Right lung (tissue), 10 donors: ENCODE data around the gene EIF2S3B. TPM values are rescaled to one million over a fixed set of nuclear protein-coding genes. Genes with fewer than 3 reads are reported as not detected.
"Not testable (repeated sequence)": the region's sequence is repeated elsewhere in the genome, so short reads cannot be mapped to it uniquely, and the experiment has no call there.

Experiments used
- DNase-seq, 2 donors: peaks; one replicate each; pipeline ENCODE4 v3.0.0-alpha.2; 2013
- long read RNA-seq, 8 donors: transcript quantifications; one replicate each; lab custom pipeline, GENCODE V29; 2026
- polyA plus RNA-seq, 5 donors: library from polyadenylated mRNA; unstranded; fragments of 120-200 nt; gene quantifications; one replicate each; pipeline versions ENCODE4 v1.2.1 to v1.2.3, GENCODE V29; 2013; ENCODE audit warnings: inconsistent platforms in 1 of 5, low replicate concordance in 1 of 5; ENCODE audit not compliant: insufficient read length in 5 of 5, insufficient read depth in 1 of 5

EIF2S3B gene
- polyA plus RNA-seq = 10 to 100 TPM in 2 of 5 donors, 1 to 10 TPM in 3; 1.3 to 12.3 (median 3.8) TPM
- long read RNA-seq, donor 1 = 0 reads
- long read RNA-seq, donor 2 = 0 reads
- long read RNA-seq, donor 3 = 0 reads
- long read RNA-seq, donor 4, partial matches to known transcripts = 0 of 1 reads
- long read RNA-seq, donor 4, other reads (novel, unspliced or antisense) = 0 of 1 reads
- long read RNA-seq, donor 5 = 0 reads
- long read RNA-seq, donor 6 = 0 reads
- long read RNA-seq, donor 7 = 0 reads
- long read RNA-seq, donor 8 = 0 reads

DNA sequence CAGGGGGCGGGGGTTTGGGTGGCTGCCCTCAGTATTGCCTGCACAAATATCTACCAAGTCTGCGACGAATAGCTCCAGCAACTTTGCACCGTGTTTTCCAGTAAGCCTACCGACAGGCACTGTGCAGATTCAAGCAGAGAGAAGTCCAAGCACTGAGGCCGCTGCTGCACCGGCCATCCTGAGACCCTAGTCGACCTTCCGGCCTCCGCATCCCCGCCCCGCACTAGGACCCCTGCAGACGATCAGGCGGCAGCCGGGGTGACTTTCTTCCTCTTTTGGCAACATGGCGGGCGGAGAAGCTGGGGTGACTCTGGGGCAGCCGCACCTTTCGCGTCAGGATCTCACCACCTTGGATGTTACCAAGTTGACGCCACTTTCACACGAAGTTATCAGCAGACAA is at the start of gene EIF2S3B:
EIF2S3B (plus strand) TSS at position 271 of the 400 bp plus-strand sequence; CDS start at position 284, 13 bp downstream.
- no peak for DNase-seq

DNA sequence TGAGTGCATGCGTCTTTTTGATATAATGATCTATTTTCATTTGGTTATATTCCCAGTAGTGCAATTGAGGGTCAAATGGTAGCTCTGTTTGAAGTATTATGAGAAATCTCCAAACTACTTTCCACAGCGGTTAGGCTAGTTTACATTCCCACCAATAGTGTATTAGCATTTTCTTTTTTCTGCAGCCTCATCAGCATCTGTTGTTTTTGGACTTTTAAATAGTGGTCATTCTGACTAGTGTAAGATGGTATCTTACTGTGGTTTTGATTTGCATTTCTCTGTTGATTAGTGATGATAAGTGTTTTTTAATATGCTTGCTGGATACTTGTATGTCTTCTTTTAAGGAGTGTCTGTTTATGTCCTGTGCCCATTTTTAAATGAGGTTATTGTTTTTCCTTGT is 48.8 kb upstream of the EIF2S3B start:
- no peak for DNase-seq

DNA sequence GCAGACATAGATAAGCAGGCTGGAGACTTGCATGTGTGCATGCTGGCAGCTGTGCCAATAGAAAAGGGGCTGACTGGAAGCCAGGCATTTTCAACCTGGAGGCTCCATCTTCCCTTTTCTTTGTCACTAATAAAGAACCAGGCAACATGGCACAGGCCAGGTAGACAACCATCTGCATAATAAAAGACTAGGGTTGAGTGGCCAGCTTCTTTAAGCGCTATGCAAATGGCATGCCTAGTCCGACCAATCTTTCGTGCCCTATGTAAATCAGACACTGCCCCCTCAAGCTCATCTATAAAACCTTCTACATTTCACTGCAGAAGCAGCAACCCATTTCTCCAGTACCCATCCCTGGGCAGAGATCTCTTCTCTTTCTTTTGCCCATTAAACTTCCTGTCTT is 47.9 kb upstream of the EIF2S3B start:
- DNase-seq = no peak

DNA sequence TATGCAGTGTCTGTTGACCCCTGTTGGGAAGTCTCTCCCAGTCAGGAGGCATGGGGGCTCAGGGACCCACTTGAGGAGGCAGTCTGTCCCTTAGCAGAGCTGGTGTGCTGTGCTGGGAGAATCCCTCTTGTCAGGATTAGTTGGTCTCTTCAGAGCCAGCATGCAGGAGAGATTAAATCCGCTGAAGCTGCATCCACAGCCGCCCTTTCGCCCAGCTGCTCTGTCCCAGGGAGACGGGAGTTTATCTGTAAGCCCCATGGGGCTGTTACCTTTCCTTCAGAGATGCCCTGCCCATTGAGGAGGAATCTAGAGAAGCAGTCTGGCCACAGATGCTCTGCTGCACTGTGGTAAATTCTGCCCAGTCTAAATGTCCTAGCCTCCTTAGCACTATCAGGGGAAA is 39.4 kb upstream of the EIF2S3B start:
- DNase-seq = no peak

GRCh38 chr12:10469701-10470100 is 36.0 kb upstream of the EIF2S3B start:
- DNase-seq = no peak

DNA sequence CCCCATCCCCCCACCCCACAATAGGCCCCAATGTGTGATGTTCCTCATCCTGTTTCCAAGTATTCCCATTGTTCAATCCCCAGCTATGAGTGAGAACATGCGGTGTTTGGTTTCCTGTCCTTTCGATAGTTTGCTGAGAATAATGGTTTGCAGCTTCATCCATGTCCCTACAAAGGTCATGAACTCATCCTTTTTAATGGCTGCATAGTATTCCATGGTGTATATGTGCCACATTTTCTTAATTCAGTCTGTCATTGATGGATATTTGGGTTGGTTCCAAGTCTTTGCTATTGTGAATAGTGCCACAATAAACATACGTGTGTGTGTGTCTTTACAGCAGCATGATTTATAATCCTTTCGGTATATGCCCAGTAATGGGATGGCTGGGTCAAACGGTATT is 32.9 kb upstream of the EIF2S3B start:
- DNase-seq = not testable (repeated sequence)

GRCh38 chr12:10481901-10482300 is 23.8 kb upstream of the EIF2S3B start:
- DNase-seq = not testable (repeated sequence)

GRCh38 chr12:10487328-10487727 is 18.4 kb upstream of the EIF2S3B start:
- not testable (repeated sequence) for DNase-seq

DNA sequence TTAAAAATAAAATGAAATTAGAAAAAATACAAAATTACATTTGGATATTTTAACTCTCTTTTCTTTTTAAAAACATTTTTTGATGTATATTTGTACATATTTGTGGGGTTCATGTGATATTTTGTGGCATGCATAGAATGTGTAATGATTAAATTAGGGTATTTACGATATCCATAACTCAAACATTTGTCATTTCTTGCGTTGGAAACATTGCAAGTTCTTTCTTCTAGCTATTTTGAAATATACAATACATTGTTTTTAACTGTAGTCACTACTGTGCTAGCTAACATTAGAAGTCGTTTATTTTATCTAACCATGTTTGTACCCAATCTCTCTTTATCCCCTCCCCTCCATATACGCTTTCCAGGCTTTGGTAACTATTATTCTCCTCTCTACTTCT is 13.9 kb upstream of the EIF2S3B start:
- no peak for DNase-seq

- no peak for DNase-seq
These were observed 8.1 kb upstream of the EIF2S3B start for GRCh38 chr12:10497602-10498001.

- no peak for DNase-seq
These were observed 7.6 kb upstream of the EIF2S3B start for GRCh38 chr12:10498042-10498441.

GRCh38 chr12:10501030-10501429 is 4.7 kb upstream of the EIF2S3B start:
- DNase-seq = no peak

DNA sequence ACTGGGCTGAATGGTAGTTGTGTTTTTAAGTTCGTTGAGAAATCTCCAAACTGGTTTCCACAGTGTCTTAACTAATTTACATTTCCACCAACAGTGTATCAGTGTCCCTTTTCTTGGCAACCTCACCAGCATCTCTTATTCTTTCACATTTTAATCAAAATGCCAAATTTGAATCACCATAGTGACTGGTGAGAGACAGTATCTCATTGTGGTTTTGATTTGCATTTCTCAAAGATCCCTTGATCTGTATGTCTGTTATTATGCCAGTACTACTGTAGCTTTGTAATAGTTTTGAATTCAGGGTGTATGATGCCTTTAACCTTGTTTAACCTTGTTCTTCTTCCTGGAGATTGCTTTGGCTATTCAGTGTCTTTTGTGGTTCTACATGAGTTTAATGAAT is 2.2 kb upstream of the EIF2S3B start:
- DNase-seq = no peak

DNA sequence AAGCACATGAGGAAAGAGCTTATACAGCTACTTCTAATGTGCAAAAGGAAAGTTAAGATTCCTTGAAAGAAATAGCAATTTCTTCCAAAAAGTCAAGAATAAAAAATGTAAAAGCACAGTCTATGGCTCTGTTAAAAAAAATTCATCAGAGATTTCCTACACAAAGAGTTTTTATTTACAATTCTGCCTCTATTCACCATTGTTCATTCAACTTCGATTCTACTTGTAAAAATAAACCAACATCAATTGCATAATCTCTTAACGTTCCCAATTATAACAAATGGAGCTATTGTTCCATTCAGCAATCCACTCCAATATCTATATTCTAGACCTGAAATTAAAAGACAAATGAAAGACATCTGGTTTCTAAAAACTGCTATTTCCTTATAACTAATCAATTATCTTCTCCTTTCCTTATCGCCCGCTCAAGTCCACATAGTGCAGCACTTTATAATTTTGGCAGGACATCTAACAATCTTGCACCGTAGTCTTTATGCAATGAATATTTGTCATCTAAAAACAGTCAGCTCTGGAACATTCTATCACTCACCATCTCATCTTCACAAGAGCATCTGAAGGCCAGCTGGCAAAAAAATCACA is 6.2 kb downstream of the EIF2S3B start:
- DNase-seq = no peak

- DNase-seq = no peak
These were observed 7.1 kb downstream of the EIF2S3B start for GRCh38 chr12:10512798-10513197.

DNA sequence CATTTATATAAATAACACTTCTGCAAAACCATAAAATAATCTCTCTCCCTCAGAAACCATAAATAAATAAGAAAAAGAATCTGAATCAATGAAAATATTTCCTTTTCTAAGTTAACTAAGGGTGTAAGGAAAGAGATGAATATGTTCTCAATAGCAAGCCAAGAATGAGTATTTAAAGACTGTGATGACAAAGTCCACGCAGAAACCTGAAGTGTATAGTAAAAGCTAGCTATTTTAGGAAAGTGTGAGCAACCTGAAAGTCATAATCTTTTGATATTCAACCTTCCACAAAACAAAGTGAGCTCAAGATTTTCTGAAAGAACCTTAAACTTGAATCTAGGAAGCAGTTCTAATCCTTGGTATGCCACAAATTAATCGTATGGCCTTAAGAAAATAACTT is 15.9 kb downstream of the EIF2S3B start:
- no peak for DNase-seq

DNA sequence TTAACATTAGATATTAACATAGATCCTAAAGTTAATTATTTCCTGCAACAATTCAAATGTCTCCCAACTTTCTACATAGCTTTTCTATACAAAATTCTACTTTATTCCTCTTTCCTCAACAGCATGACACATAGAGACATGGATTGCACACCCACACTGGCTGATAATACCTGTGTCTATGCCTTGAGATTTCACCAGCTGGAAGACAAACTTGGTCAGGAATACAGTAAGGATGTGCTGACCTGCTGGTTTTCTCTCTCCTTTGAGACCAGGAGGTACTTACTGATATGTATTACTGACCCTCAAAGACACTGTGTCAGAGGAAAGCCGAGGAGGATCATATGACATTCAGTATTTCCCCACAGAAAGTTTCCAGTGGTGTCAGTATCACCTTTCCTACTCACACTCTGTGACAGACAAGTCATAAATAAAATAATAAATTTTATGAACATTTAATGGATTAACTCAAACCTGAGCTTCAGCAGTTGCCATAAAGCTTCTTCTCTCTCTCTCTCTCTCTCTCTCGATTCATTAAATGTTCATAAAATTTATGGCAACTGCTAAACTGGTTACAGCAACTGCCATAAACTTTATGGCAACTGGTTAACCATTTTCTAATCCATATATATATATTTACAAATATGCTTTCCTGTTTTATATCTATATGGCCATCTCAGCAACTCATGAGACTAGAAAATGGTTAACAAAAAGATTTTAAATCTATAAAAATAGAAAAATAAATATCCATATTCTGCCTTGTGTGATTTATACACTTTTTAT is 22.7 kb downstream of the EIF2S3B start:
- DNase-seq = no peak

- DNase-seq = no peak
These were observed 23.9 kb downstream of the EIF2S3B start for GRCh38 chr12:10529603-10530002.

GRCh38 chr12:10537721-10538120 is 32.0 kb downstream of the EIF2S3B start:
- DNase-seq = no peak

DNA sequence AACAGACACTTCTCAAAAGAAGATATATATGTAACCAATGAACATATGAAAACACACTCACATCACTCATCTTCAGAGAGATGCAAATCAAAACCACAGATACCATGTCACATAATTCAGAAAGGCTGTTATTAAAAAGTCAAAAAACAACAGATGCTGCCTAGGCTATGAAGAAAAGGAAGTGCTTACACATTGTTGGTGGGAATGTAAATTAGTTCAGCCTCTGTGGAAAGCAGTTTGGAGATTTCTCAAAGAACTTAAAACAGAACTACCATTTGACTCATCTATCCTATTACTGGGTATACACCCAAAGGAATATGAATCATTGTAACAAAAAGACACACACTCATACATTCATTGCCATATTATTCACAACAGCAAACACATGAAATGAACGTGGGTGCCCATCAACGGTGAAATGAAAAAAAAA is 35.1 kb downstream of the EIF2S3B start:
- no peak for DNase-seq

- no peak for DNase-seq
These were observed 37.8 kb downstream of the EIF2S3B start for GRCh38 chr12:10543499-10543898.

DNA sequence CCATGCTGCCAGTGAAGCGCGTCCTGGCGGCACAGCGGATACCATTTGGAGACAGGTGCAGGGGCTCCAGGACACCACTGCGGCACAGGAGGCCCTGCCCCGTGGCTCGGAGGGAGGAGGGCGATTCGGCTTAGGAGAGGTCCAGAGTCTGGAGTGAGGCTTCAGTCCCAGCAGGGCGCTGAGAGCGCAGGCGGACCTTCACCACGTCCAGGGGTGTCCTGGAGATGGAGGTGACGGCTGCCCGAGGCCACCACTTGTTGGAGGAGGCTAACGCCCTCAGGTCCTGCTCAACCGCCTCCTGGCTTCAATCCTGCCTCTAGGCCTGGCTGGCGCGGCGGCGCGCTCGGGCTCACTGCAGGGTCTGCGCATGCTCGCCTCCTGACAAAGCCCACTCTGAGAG is 45.7 kb downstream of the EIF2S3B start:
- DNase-seq = no peak

- no peak for DNase-seq
These were observed 47.5 kb downstream of the EIF2S3B start for GRCh38 chr12:10553148-10553547.
